K562 (cell line): ENCODE measurements around the gene YES1. TPM values are rescaled to one million over a fixed set of nuclear protein-coding genes. Genes with fewer than 3 reads are reported as not detected.
A peak's percentile ranks its signal among the peaks of the same experiment; 100 is the strongest.

ENCODE experiments used
- AFF4 ChIP-seq: sonication (generic); formaldehyde crosslinking; IDR thresholded peaks from 2 replicates; pipeline ENCODE4 v1.8.0; 2023; ENCODE audit warnings: mild to moderate bottlenecking, missing genetic modification reagents
- CBFB ChIP-seq: sonication (generic); formaldehyde crosslinking; IDR thresholded peaks from 2 replicates; pipeline ENCODE4 v1.4.0; 2020; ENCODE audit warnings: mild to moderate bottlenecking, missing genetic modification reagents
- CBX2 ChIP-seq: fragments of 200-600 bp; sonication (generic); IDR thresholded peaks from one replicate; pipeline ENCODE4 v1.6.1; 2012; ENCODE audit warnings: mild to moderate bottlenecking, low read length, inconsistent platforms; ENCODE audit not compliant: insufficient read depth, poor library complexity, severe bottlenecking
- MCM2 ChIP-seq: fragments of 450-650 bp; IDR thresholded peaks from 2 replicates; pipeline ENCODE4 v1.6.1; 2017; ENCODE audit warnings: low read depth, mild to moderate bottlenecking
- MEIS2 ChIP-seq: fragments of 450-650 bp; IDR thresholded peaks from 2 replicates; pipeline ENCODE4 v1.6.1; 2014; ENCODE audit warnings: mild to moderate bottlenecking; ENCODE audit not compliant: partially characterized antibody
- RBBP5 ChIP-seq: fragments of 200-600 bp; sonication (generic); IDR thresholded peaks from 2 replicates; pipeline ENCODE4 v1.6.1; 2012; ENCODE audit warnings: borderline replicate concordance, mild to moderate bottlenecking, low read length, control low read depth, inconsistent platforms; ENCODE audit not compliant: insufficient read depth, poor library complexity, severe bottlenecking
- TAF7 ChIP-seq: fragments of 450-650 bp; IDR thresholded peaks from 2 replicates; pipeline ENCODE4 v1.6.1; 2016; ENCODE audit warnings: missing genetic modification characterization, missing compliant biosample characterization
- TSC22D4 ChIP-seq: fragments of 450-650 bp; IDR thresholded peaks from 2 replicates; pipeline ENCODE4 v1.6.1; 2016; ENCODE audit warnings: missing genetic modification characterization, missing biosample characterization, control low read depth
- polyA plus RNA-seq, 8 experiments: library from polyadenylated mRNA; depleted of rRNA in 4 of 8; stranded (reverse) in 5 of 8; unstranded in 3 of 8; fragments of >200 nt; fragmentation: Nextera tagmentation in 2 of 8; fragmentation: Illumina TruSeq in 1 of 8; extraction: Ambion mirVana in 2 of 8; extraction: Trizol in 1 of 8; gene quantifications; 2 replicates each; pipeline versions ENCODE4 v1.2.1 to v1.2.3, GENCODE V29; 2011 to 2014; ENCODE audit warnings: inconsistent platforms in 1 of 8, missing spikeins in 1 of 8
- total RNA-seq, 7 experiments: library from RNA; depleted of rRNA in 6 of 7; stranded (reverse); fragments of >200 nt in 6 of 7; fragmentation: Illumina TruSeq in 2 of 7; extraction: Trizol in 2 of 7; gene quantifications; 2 replicates each; pipeline versions ENCODE4 v1.2.1 to v1.2.3, GENCODE V29; 2011 to 2021; ENCODE audit warnings: low replicate concordance in 1 of 7
- TF ChIP-seq, protein P1 (sequence below): fragments of 450-650 bp; IDR thresholded peaks from 2 replicates; pipeline ENCODE4 v1.6.1; 2016; ENCODE audit warnings: mild to moderate bottlenecking

Gene YES1
- total and polyA plus RNA-seq, 9 of the 15 experiments (the other 6 are each of a cell fraction or from before 2014, with no cell fraction given), result 37.2 to 115 (median 77.7) TPM

- TF ChIP-seq AFF4 (CRISPR knock-in tag) (no peak), CBX2 (no peak), RBBP5 (no peak), TAF7 (tag) (no peak), CBFB (no peak), MCM2 (no peak), MEIS2 (peak; percentile 90), TSC22D4 (tag) (no peak)
- TF ChIP-seq, protein P1, sequence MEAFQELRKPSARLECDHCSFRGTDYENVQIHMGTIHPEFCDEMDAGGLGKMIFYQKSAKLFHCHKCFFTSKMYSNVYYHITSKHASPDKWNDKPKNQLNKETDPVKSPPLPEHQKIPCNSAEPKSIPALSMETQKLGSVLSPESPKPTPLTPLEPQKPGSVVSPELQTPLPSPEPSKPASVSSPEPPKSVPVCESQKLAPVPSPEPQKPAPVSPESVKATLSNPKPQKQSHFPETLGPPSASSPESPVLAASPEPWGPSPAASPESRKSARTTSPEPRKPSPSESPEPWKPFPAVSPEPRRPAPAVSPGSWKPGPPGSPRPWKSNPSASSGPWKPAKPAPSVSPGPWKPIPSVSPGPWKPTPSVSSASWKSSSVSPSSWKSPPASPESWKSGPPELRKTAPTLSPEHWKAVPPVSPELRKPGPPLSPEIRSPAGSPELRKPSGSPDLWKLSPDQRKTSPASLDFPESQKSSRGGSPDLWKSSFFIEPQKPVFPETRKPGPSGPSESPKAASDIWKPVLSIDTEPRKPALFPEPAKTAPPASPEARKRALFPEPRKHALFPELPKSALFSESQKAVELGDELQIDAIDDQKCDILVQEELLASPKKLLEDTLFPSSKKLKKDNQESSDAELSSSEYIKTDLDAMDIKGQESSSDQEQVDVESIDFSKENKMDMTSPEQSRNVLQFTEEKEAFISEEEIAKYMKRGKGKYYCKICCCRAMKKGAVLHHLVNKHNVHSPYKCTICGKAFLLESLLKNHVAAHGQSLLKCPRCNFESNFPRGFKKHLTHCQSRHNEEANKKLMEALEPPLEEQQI, result no peak
Observed at GRCh38 chr18:801137-801536, 10.9 kb downstream of the YES1 start (continued).
